Ishikawa (cell line): ENCODE data around the gene GLT6D1.

ENCODE experiments used
- CEBPB ChIP-seq: IDR thresholded peaks from 2 replicates; pipeline ENCODE4 v1.6.1; 2012
- CREB1 ChIP-seq: IDR thresholded peaks from 2 replicates; pipeline ENCODE4 v1.6.1; 2012; ENCODE audit warnings: low read depth
- EGR1 ChIP-seq: IDR thresholded peaks from 2 replicates; pipeline ENCODE4 v1.6.1; 2012
- EP300 ChIP-seq: IDR thresholded peaks from 2 replicates; pipeline ENCODE4 v1.6.1; 2012; ENCODE audit warnings: borderline replicate concordance
- FOXM1 ChIP-seq: IDR thresholded peaks from 2 replicates; pipeline ENCODE4 v1.6.1; 2012; ENCODE audit warnings: low read depth, borderline replicate concordance
- NFIC ChIP-seq: IDR thresholded peaks from 2 replicates; pipeline ENCODE4 v1.6.1; 2012
- RAD21 ChIP-seq: IDR thresholded peaks from 2 replicates; pipeline ENCODE4 v1.6.1; 2012; ENCODE audit warnings: low read depth
- TAF1 ChIP-seq: IDR thresholded peaks from 2 replicates; pipeline ENCODE4 v1.6.1; 2012; ENCODE audit warnings: low read depth, mild to moderate bottlenecking
- TCF12 ChIP-seq: IDR thresholded peaks from 2 replicates; pipeline ENCODE4 v1.6.1; 2012; ENCODE audit warnings: low read depth
- TEAD4 ChIP-seq: IDR thresholded peaks from 2 replicates; pipeline ENCODE4 v1.6.1; 2012
- YY1 ChIP-seq: IDR thresholded peaks from 2 replicates; pipeline ENCODE4 v1.6.1; 2012; ENCODE audit warnings: low read depth
- ZBTB7A ChIP-seq: IDR thresholded peaks from 2 replicates; pipeline ENCODE4 v1.6.1; 2012; ENCODE audit warnings: low read depth
- TF ChIP-seq, protein P1 (sequence below): IDR thresholded peaks from 2 replicates; pipeline ENCODE4 v1.6.1; 2012
- TF ChIP-seq, protein P2 (sequence below): IDR thresholded peaks from 2 replicates; pipeline ENCODE4 v1.6.1; 2012; ENCODE audit warnings: low read depth, mild to moderate bottlenecking
- TF ChIP-seq, protein P3 (sequence below): IDR thresholded peaks from 2 replicates; pipeline ENCODE4 v1.6.1; 2012

The GLT6D1 gene

DNA sequence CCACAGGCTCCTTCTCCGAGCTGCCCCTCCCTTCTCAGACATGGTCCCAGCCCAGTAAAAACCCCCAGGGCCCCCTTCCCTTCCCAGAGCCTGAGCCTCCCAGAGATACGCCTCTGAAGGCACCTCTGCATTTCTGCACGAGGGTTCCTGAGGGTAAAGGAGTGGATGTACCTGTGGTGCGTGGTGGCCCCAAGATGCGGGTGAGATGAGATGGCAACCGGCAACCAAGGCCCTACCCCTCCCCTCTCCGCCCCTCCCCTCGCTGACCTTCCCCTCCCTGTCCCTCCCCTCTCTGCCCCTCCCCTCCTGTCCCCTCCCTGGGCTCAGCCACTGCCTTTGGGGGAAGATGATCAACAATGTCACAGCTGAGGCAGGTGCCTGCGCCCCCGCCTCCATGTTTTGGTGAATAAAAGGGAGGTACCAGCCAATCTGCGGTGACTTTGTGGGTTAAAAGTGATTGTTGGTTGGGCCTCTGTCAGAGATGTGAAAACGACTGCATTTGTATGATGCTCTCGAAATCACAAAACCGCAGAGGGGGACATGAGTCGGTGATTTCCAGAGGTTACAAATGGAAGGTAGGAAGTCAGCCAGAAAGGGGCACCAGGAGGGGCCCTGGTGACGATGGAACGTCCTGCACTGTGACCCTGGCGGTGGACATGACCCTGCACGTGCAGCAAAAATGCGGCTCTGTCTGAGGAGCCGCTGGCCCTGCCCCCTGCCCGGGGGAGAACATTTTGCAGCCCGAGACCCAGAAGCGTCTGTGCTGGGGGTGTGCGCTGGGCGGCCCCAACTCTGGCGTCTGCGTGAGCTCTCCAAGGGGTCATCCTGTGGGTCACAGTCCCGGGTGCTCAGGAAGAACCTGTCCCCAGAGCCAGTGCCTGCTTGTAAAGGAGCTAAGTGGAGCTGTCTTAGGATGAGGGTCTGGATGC is 27.5 kb upstream of the GLT6D1 start:
- no peak for TF ChIP-seq ZBTB7A
- TF ChIP-seq FOXM1 = no peak
- TF ChIP-seq TAF1 = no peak
- no peak for TF ChIP-seq EP300
- no peak for TF ChIP-seq CEBPB
- no peak for TF ChIP-seq CREB1
- no peak for TF ChIP-seq EGR1
- TF ChIP-seq RAD21 = no peak
- TF ChIP-seq, protein P1, sequence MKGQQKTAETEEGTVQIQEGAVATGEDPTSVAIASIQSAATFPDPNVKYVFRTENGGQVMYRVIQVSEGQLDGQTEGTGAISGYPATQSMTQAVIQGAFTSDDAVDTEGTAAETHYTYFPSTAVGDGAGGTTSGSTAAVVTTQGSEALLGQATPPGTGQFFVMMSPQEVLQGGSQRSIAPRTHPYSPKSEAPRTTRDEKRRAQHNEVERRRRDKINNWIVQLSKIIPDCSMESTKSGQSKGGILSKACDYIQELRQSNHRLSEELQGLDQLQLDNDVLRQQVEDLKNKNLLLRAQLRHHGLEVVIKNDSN = no peak
- no peak for TF ChIP-seq TEAD4
- TF ChIP-seq TCF12 = no peak
- TF ChIP-seq, protein P2, sequence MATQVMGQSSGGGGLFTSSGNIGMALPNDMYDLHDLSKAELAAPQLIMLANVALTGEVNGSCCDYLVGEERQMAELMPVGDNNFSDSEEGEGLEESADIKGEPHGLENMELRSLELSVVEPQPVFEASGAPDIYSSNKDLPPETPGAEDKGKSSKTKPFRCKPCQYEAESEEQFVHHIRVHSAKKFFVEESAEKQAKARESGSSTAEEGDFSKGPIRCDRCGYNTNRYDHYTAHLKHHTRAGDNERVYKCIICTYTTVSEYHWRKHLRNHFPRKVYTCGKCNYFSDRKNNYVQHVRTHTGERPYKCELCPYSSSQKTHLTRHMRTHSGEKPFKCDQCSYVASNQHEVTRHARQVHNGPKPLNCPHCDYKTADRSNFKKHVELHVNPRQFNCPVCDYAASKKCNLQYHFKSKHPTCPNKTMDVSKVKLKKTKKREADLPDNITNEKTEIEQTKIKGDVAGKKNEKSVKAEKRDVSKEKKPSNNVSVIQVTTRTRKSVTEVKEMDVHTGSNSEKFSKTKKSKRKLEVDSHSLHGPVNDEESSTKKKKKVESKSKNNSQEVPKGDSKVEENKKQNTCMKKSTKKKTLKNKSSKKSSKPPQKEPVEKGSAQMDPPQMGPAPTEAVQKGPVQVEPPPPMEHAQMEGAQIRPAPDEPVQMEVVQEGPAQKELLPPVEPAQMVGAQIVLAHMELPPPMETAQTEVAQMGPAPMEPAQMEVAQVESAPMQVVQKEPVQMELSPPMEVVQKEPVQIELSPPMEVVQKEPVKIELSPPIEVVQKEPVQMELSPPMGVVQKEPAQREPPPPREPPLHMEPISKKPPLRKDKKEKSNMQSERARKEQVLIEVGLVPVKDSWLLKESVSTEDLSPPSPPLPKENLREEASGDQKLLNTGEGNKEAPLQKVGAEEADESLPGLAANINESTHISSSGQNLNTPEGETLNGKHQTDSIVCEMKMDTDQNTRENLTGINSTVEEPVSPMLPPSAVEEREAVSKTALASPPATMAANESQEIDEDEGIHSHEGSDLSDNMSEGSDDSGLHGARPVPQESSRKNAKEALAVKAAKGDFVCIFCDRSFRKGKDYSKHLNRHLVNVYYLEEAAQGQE = no peak
- no peak for TF ChIP-seq YY1
- TF ChIP-seq, protein P3, sequence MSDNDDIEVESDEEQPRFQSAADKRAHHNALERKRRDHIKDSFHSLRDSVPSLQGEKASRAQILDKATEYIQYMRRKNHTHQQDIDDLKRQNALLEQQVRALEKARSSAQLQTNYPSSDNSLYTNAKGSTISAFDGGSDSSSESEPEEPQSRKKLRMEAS = no peak
- TF ChIP-seq NFIC = no peak

DNA sequence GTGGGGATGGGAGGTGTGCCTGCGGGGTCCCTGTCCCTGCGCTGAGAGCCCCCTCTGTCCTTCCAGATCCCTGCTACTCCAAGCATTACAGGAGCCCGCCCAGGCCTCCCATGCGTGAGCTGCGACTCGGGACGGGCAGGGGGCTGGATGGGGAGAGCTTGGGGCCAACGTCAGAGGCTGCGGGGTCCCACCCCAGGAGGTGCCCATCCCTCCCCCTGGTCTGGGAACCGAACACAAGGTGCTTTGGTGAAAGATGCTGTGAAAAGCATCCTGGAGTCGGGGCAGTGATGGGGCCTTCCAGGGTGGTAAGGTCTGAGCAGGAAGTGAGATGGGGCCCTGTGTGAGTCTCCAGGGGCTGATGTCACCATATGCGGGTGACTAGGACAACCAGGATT is 26.5 kb upstream of the GLT6D1 start:
- TF ChIP-seq NFIC (no peak), TEAD4 (no peak), TAF1 (no peak), ZBTB7A (no peak), EGR1 (no peak), RAD21 (no peak), YY1 (no peak), CREB1 (no peak), TCF12 (no peak), FOXM1 (no peak), EP300 (no peak), CEBPB (no peak)
- TF ChIP-seq, protein P1 = no peak
- TF ChIP-seq, protein P2 = no peak
- TF ChIP-seq, protein P3 = no peak

DNA sequence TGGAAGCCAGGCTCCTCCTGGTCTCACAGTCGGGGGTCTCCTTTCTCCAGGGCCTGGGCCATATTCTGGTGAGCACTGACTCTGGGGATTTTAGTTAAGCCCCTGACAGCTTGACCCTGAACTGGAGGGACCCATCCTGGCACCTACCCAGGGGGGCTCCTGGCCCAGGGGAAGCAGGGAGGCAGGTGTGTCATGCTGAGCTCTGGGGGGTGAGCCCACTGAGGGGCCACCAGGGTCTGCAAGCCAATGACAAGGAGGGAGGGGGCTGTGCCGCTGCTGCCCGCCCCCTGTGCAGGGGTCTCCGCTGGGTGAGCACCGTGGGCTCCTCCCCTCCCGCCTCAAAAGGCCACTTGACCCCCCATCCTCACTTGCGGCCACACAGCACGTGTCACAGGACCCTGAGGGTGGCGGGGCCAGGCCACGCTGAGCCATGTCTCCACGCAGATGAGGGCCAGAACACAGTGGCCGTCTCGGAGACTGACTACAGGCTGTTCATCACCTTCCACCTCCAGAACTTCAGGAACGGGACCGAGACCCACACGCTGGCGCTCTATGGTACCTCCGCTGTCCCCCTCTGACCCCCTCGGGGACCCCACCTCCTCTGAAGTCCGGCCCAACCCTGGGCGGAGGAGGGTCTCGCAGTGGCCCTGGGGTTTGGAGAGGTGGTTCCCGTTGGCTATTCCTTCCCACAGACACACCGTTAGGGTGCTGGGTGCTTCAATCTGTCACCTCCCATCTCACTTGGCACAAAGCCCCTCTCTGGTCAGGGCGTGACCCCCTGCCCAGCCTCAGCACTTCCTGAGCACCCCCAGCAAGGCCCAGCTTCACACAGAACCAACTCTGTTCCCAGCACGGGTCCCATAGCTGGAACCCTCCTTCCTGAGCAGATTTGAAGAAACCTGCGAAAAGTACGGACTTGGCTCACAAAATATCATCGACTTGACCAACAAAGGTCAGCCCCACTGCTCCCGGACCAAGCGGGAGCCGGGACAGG is 25.8 kb upstream of the GLT6D1 start:
- TF ChIP-seq TEAD4 = no peak
- TF ChIP-seq EGR1 = no peak
- no peak for TF ChIP-seq CREB1
- TF ChIP-seq, protein P1 = no peak
- TF ChIP-seq YY1 = no peak
- TF ChIP-seq NFIC = no peak
- no peak for TF ChIP-seq TCF12

DNA sequence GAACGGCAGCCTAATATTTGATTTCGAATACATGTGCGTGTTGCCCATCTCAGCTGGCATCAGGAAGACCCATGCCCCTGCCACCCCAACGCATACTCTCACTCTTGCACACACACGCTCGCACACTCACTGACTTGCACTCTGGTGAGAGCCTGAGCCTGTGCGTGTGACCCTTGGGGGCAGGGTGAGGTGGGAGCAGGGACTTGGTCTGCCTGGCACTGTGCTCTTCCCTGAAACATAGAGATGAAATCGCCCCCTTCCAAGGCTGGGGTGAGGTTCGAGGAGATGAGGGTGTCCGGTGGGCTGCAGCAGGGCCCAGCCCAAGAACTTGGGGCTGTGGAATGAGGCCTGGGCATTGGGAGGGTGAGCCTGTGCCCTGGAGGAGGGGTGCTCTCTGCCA is 24.9 kb upstream of the GLT6D1 start:
- TF ChIP-seq FOXM1 = no peak
- no peak for TF ChIP-seq RAD21
- no peak for TF ChIP-seq CREB1
- TF ChIP-seq, protein P1 = no peak
- no peak for TF ChIP-seq CEBPB
- TF ChIP-seq TEAD4 = no peak
- TF ChIP-seq ZBTB7A = no peak
- TF ChIP-seq, protein P2 = no peak
- TF ChIP-seq, protein P3 = no peak
- no peak for TF ChIP-seq YY1
- TF ChIP-seq TAF1 = no peak
- TF ChIP-seq EP300 = no peak
- TF ChIP-seq EGR1 = no peak
- no peak for TF ChIP-seq TCF12
- no peak for TF ChIP-seq NFIC
